HCT116 (cell line): ENCODE results near the gene MARCHF3. TPM values are rescaled to one million over a fixed set of nuclear protein-coding genes. Genes with fewer than 3 reads are reported as not detected.

ENCODE experiments used
- ATAC-seq: fragments of 200-7000 bp; cut with Tn5 transposase; 2 replicates; pipeline ENCODE4 v1.9.1; 2020; ENCODE audit warnings: mild to moderate bottlenecking, moderate library complexity
- BruUV-seq: library from RNA; stranded (reverse); fragments of 400-500 nt; replicated peaks from 2 replicates; lab custom pipeline; 2021; lab: Mats Ljungman, UMichigan
- CTCF ChIA-PET: fragments of 300-600 bp; sonication (Branson Sonifier 250); formaldehyde crosslinking; loops from one replicate; lab custom pipeline; 2021; ENCODE audit warnings: antibody characterized with exemption; lab: Charles Lee
- POLR2A ChIA-PET: fragments of 300-600, 350-600 bp; sonication (Branson Sonifier 250); formaldehyde crosslinking; loops from one replicate; lab custom pipeline; 2021; ENCODE audit warnings: antibody characterized with exemption; lab: Charles Lee
- RAD21 ChIA-PET, 2 experiments: fragments of 300-600 bp; sonication (Branson Sonifier 250); formaldehyde crosslinking; loops; one replicate each; lab custom pipeline; 2023; ENCODE audit warnings: low total read pairs in 2 of 2; ENCODE audit not compliant: uncharacterized antibody in 2 of 2, unreplicated experiment in 2 of 2, low non-redundant PET in 1 of 2; lab: Charles Lee
- DNase-seq: peaks from one replicate; pipeline ENCODE4 v3.0.0-alpha.2; 2010; ENCODE audit warnings: low read depth, low spot score
- H2AFZ ChIP-seq: fragments of 200-600 bp; shearing (Covaris generic), sonication (generic); 2 replicates; pipeline ENCODE4 v1.6.1; 2017; ENCODE audit warnings: low read depth, mixed run types, mixed read lengths, antibody characterized with exemption, low read length; ENCODE audit not compliant: poor library complexity, severe bottlenecking
- H3K27ac ChIP-seq: 2 replicates; pipeline ENCODE4 v1.5.1; 2012; ENCODE audit warnings: low read depth, low read length
- H3K27me3 ChIP-seq: fragments of 200-600 bp; sonication (generic); 2 replicates; pipeline ENCODE4 v1.6.1; 2016; ENCODE audit warnings: mixed run types, low read length, mixed read lengths; ENCODE audit not compliant: insufficient read depth
- H3K36me3 ChIP-seq, 2 experiments: fragments of 200-500 bp in 1 of 2; fragments of 200-600 bp in 1 of 2; sonication (Bioruptor generic) in 1 of 2; sonication (generic) in 1 of 2; 2 replicates each; pipeline versions ENCODE4 v1.5.1 to v1.6.1; 2014 to 2016; ENCODE audit warnings: low read length in 2 of 2, inconsistent platforms in 1 of 2, mixed read lengths in 1 of 2, mixed run types in 1 of 2; ENCODE audit not compliant: insufficient read depth in 2 of 2, control insufficient read depth in 1 of 2
- H3K4me1 ChIP-seq, 2 experiments: fragments of 200-600 bp in 1 of 2; sonication (generic) in 1 of 2; 2 replicates each; pipeline versions ENCODE4 v1.5.1 to v1.6.1; 2012 to 2017; ENCODE audit warnings: low read length in 2 of 2, inconsistent platforms in 1 of 2, mild to moderate bottlenecking in 1 of 2, mixed read lengths in 1 of 2, mixed run types in 1 of 2, moderate library complexity in 1 of 2; ENCODE audit not compliant: insufficient read depth in 2 of 2, control insufficient read depth in 1 of 2
- H3K4me2 ChIP-seq: fragments of 200-600 bp; sonication (generic); 2 replicates; pipeline ENCODE4 v1.6.1; 2017; ENCODE audit warnings: mixed run types, low read length, mixed read lengths
- H3K4me3 ChIP-seq, 2 experiments: fragments of 200-600 bp in 1 of 2; sonication (generic) in 1 of 2; replicated peaks in 1 of 2; 2 replicates each; pipeline ENCODE4 v1.5.1; 2011 to 2016; ENCODE audit warnings: low read length in 2 of 2, control low read depth in 1 of 2, low read depth in 1 of 2, mild to moderate bottlenecking in 1 of 2, mixed read lengths in 1 of 2, mixed run types in 1 of 2
- H3K79me2 ChIP-seq: fragments of 200-600 bp; sonication (generic); 2 replicates; pipeline ENCODE4 v1.6.1; 2017; ENCODE audit warnings: mild to moderate bottlenecking, mixed run types, low read length, moderate library complexity, mixed read lengths; ENCODE audit not compliant: insufficient read depth
- H3K9ac ChIP-seq: fragments of 200-600 bp; sonication (generic); 2 replicates; pipeline ENCODE4 v1.6.1; 2016; ENCODE audit warnings: low read length, mixed read lengths
- H3K9me2 ChIP-seq: fragments of 200-600 bp; sonication (generic), shearing (Covaris generic); 2 replicates; pipeline ENCODE4 v1.6.1; 2017; ENCODE audit warnings: mixed run types, mild to moderate bottlenecking, moderate library complexity; ENCODE audit not compliant: insufficient read depth
- H3K9me3 ChIP-seq, 2 experiments: fragments of 200-500 bp in 1 of 2; fragments of 200-600 bp in 1 of 2; sonication (Bioruptor generic) in 1 of 2; sonication (generic) in 1 of 2; 2 replicates each; pipeline ENCODE4 v1.6.1; 2014 to 2017; ENCODE audit warnings: low read length in 2 of 2, mixed read lengths in 2 of 2, inconsistent platforms in 1 of 2, low read depth in 1 of 2, mild to moderate bottlenecking in 1 of 2, mixed run types in 1 of 2, moderate library complexity in 1 of 2; ENCODE audit not compliant: control insufficient read depth in 1 of 2, insufficient read depth in 1 of 2
- H4K20me1 ChIP-seq: fragments of 200-600 bp; sonication (generic), shearing (Covaris generic); 2 replicates; pipeline ENCODE4 v1.6.1; 2017; ENCODE audit warnings: mixed run types, mild to moderate bottlenecking, moderate library complexity; ENCODE audit not compliant: insufficient read depth
- ATF3 ChIP-seq: IDR thresholded peaks from 2 replicates; pipeline ENCODE4 v1.6.1; 2012
- CEBPB ChIP-seq: IDR thresholded peaks from 2 replicates; pipeline ENCODE4 v1.6.1; 2012; ENCODE audit warnings: low read depth
- EGR1 ChIP-seq: IDR thresholded peaks from 2 replicates; pipeline ENCODE4 v1.6.1; 2012; ENCODE audit warnings: low read depth
- ELF1 ChIP-seq: IDR thresholded peaks from 2 replicates; pipeline ENCODE4 v1.6.1; 2012; ENCODE audit warnings: low read depth, borderline replicate concordance
- EZH2 ChIP-seq: fragments of 200-600 bp; sonication (generic); IDR thresholded peaks from 2 replicates; pipeline ENCODE4 v1.6.1; 2017; ENCODE audit warnings: antibody characterized with exemption, mixed run types
- EZH2phosphoT487 ChIP-seq: fragments of 200-600 bp; IDR thresholded peaks from 2 replicates; pipeline ENCODE4 v1.6.1; 2018; ENCODE audit warnings: antibody characterized with exemption, borderline replicate concordance
- FOSL1 ChIP-seq: IDR thresholded peaks from 2 replicates; pipeline ENCODE4 v1.6.1; 2012; ENCODE audit warnings: low read depth
- JUND ChIP-seq: IDR thresholded peaks from 2 replicates; pipeline ENCODE4 v1.6.1; 2012
- MAX ChIP-seq: IDR thresholded peaks from 2 replicates; pipeline ENCODE4 v1.6.1; 2012
- POLR2A ChIP-seq: IDR thresholded peaks from 2 replicates; pipeline ENCODE4 v1.7.0; 2011; ENCODE audit warnings: borderline replicate concordance; ENCODE audit not compliant: insufficient read depth, insufficient read length; ENCODE audit errors: extremely low read depth
- POLR2AphosphoS5 ChIP-seq: IDR thresholded peaks from 2 replicates; pipeline ENCODE4 v1.6.1; 2011; ENCODE audit warnings: mild to moderate bottlenecking, low read depth, low read length, moderate library complexity
- SIN3A ChIP-seq: IDR thresholded peaks from 2 replicates; pipeline ENCODE4 v1.6.1; 2012; ENCODE audit warnings: low read depth
- SP1 ChIP-seq: IDR thresholded peaks from 2 replicates; pipeline ENCODE4 v1.6.1; 2012; ENCODE audit warnings: low read depth
- TCF7L2 ChIP-seq: IDR thresholded peaks from 2 replicates; pipeline ENCODE4 v1.7.0; 2011; ENCODE audit warnings: borderline replicate concordance, inconsistent platforms; ENCODE audit not compliant: insufficient read depth, insufficient read length; ENCODE audit errors: extremely low read depth
- YY1 ChIP-seq: IDR thresholded peaks from 2 replicates; pipeline ENCODE4 v1.6.1; 2011; ENCODE audit warnings: low read length, low read depth, moderate library complexity, mild to moderate bottlenecking; ENCODE audit not compliant: insufficient replicate concordance; ENCODE audit errors: extremely low read depth
- ZBTB33 ChIP-seq: IDR thresholded peaks from 2 replicates; pipeline ENCODE4 v1.6.1; 2011; ENCODE audit warnings: mild to moderate bottlenecking, low read length, moderate library complexity; ENCODE audit not compliant: insufficient replicate concordance; ENCODE audit errors: extremely low read depth
- ZFX ChIP-seq: fragments of 450-650 bp; IDR thresholded peaks from 2 replicates; pipeline ENCODE4 v1.6.1; 2017
- ZNF274 ChIP-seq: fragments of 200-500 bp; sonication (Bioruptor generic); IDR thresholded peaks from 2 replicates; pipeline ENCODE4 v1.6.1; 2014; ENCODE audit warnings: mild to moderate bottlenecking, low read depth, low read length, inconsistent platforms
- intact Hi-C: fragments of 100-400 bp; cut with micrococcal nuclease; formaldehyde crosslinking; loops from 2 replicates; pipeline ENCODE4 v1.10.0; 2022
- total RNA-seq: library from RNA; stranded (reverse); gene quantifications from one replicate; pipeline ENCODE4 v1.2.1, GENCODE V29; 2021; ENCODE audit not compliant: unreplicated experiment

The MARCHF3 gene
- total RNA-seq, 1 experiment from 2014 or later, result 2.3 TPM

- RAD21 ChIA-PET, result no interaction called here
- H3K27me3 ChIP-seq, result no peaks in the 10 kb centered on the region
- no peaks in the 10 kb centered on the region for H4K20me1 ChIP-seq
- intact Hi-C loops, result no loop called here
- no peak for TF ChIP-seq TCF7L2
- no peak for TF ChIP-seq MAX
- TF ChIP-seq SP1, result no peak
- TF ChIP-seq EGR1, result no peak
- no peak for TF ChIP-seq ZFX
- TF ChIP-seq EZH2, result no peak
- no peak for TF ChIP-seq ELF1
- TF ChIP-seq ZNF274, result no peak
- no peak for TF ChIP-seq POLR2A
- TF ChIP-seq POLR2AphosphoS5, result no peak
- no peak for TF ChIP-seq CEBPB
- no peak for TF ChIP-seq EZH2phosphoT487
- no peak for TF ChIP-seq FOSL1
- no peak for TF ChIP-seq ATF3
- no peak for TF ChIP-seq JUND
- TF ChIP-seq SIN3A, result no peak
- no peak for TF ChIP-seq YY1
- TF ChIP-seq ZBTB33, result no peak
- TF ChIP-seq, all 23 proteins: peak for 0
- ChIA-PET CTCF (no interaction called here), POLR2A (no interaction called here)
- Histone ChIP-seq H3K4me1 (no peaks in the 10 kb centered on the region), H3K27ac (no peak overlapping the region), H3K4me3 (no peak overlapping the region), H3K4me2 (no peak overlapping the region), H2AFZ (no peak overlapping the region), H3K9me3 (no peaks in the 10 kb centered on the region), H3K79me2 (no peaks in the 10 kb centered on the region), H3K9me2 (no peaks in the 10 kb centered on the region), H3K36me3 (no peaks in the 10 kb centered on the region), H3K9ac (no peak overlapping the region)
- DNase-seq (no peak), ATAC-seq (no peak)
- BruUV-seq, result no TSS peak
Observed at GRCh38 chr5:126915496-126915895, 114.9 kb downstream of the MARCHF3 start.
